NCI-H2227 (cell line): ENCODE measurements around the gene KAT2B.
"Not testable (repeated sequence)": the region's sequence is repeated elsewhere in the genome, so short reads cannot be mapped to it uniquely, and the experiment has no call there.

Experiments used
- DNase-seq: peaks from one replicate; lab custom pipeline; 2025; ENCODE audit not compliant: unreplicated experiment; lab: John Stamatoyannopoulos, UW

Gene KAT2B

GRCh38 chr3:20041197-20041780, 1.0 kb downstream of the KAT2B start:
- DNase-seq: peak; percentile 70

GRCh38 chr3:20042331-20042730, 2.1 kb downstream of the KAT2B start:
- no peak for DNase-seq

- no peak for DNase-seq
These were observed 3.1 kb downstream of the KAT2B start for GRCh38 chr3:20043396-20043795.

DNA sequence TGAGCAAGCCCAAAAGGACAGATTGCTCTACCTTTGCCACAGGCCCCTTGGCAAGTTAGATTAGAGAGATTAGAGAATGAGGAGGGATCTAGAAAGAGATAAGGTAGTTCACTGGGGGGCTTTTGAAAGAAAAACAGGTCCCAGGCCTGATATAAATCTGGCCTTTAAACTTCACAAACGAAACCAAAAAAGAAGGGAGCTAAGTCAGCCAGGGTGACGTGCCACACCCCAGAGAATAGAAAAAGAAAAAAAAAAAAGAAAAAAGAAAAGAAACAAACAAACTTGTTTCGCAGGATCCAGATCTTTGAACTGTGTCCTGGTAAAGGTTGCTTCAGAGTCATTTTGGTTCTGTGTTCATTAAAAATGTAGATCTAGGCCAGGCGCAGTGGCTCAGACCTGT, 3.6 kb downstream of the KAT2B start:
- DNase-seq: no peak

DNA sequence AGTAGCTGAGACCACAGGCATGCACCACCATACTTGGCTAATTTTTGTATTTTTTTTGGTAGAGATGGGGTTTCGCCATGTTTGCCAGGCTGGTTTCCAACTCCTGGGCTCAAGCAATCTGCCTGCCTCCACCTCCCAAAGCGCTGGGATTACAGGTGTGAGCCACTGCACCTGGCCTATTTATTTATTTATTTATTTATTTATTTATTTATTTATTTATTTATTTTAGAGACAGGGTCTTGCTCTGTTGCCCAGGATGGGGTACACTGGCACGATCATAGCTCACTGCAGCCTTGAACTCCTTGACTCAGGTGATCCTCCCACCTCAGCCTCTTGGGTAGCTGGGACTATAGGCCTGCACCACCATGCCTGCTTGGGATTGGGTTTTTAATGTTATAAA, 4.9 kb downstream of the KAT2B start:
- not testable (repeated sequence) for DNase-seq

DNA sequence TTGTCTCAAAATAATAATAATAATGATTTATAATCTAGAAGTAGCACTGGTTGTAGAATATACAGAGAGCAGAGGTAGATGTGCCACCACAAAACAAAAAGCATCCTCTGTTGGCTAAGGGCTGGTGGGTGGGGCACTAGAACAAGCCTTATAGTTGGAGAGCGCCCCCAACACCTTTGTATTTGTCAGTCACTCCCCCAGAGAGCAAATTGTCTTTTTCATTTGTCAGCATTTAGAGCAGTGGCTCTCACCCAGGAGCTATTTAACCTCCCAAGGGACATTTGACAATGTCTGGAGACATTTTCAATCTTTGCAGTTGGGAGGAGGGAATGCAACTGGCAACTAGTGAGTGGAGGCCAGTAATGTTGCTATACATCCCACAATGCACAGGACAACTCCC, 6.3 kb downstream of the KAT2B start:
- no peak for DNase-seq

DNA sequence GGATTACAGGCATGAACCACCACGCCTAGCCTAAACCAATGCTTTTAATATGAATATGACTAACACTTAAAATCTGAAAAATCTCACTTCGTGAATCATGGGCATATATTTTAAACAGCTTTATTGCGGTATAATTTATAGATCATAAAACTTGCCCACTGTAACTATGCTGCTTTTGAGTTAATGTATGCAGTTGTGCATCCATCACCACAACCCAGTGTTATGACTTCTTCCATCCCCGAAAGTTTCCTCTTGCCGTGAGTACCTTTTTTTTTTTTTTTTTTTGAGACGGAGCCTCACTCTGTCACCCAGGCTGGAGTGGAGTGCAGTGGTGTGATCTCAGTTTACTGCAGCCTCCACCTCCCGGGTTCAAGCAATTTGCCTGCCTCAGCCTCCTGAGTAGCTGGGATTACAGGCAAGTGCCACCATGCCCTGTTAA, 7.1 kb downstream of the KAT2B start:
- no peak for DNase-seq

DNA sequence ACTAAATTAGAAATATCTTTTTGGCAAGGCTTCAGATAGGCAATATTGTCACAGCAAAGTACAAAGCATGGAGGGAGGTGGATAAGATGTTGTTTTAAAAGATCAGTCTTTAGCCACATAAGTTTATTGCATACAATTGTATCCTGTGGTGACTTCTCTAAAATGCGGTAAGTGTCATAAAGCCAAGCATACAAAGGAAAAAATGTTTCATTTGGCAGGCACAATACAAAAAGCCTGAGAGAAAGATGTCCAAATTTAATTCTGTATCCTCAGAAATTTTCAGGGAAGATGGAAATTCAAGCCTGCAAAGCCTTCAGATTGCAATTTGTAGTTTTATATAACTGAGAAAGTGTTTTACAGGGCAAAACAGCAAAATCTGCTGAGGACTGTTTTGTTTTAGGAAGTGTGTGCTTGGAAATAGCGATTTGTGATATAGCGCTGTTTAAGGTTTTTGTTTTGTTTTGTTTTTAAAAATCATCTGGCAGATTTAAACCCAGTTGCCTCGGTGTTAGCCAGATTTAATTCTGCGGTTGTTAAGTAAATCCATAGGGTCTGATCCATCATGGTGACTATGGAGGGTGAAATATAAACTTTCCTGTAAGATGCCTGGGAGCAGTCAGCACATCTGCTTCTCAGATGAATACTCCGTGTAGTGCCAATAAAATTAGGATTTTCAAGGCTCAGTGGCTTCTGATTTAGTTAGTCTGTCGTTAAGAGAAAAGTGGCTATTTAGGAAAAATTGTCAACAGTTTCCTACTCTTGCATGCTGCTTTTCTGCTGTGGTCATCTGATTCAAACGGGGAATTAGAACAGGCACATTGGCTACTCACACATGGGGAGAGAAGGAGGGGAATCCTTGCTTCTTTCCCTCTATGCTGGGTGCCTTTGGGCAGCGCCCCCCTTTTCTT, 8.0 kb downstream of the KAT2B start:
- no peak for DNase-seq

GRCh38 chr3:20051123-20051806, 11.0 kb downstream of the KAT2B start:
- no peak for DNase-seq

DNA sequence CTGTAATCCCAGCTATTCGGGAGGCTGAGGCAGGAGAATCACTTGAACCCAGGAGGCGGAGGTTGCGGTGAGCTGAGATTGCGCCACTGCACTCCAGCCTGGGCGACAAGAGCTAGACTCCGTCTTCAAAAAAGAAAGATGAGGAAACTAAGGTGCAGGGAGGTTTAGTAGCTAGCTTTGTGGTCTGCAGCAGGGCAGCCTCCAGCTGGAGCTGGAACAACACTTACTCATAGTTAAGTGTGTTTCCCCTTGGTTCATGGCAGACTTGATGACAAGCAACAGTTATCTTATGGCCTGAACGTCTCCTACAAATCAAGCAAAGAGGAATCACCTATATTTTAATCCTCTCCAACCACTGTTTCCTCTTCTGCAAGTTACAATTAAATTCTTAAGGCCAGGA, 12.6 kb downstream of the KAT2B start:
- DNase-seq: no peak

- peak; percentile 15 for DNase-seq
These were observed 14.3 kb downstream of the KAT2B start for GRCh38 chr3:20054549-20054987.

DNA sequence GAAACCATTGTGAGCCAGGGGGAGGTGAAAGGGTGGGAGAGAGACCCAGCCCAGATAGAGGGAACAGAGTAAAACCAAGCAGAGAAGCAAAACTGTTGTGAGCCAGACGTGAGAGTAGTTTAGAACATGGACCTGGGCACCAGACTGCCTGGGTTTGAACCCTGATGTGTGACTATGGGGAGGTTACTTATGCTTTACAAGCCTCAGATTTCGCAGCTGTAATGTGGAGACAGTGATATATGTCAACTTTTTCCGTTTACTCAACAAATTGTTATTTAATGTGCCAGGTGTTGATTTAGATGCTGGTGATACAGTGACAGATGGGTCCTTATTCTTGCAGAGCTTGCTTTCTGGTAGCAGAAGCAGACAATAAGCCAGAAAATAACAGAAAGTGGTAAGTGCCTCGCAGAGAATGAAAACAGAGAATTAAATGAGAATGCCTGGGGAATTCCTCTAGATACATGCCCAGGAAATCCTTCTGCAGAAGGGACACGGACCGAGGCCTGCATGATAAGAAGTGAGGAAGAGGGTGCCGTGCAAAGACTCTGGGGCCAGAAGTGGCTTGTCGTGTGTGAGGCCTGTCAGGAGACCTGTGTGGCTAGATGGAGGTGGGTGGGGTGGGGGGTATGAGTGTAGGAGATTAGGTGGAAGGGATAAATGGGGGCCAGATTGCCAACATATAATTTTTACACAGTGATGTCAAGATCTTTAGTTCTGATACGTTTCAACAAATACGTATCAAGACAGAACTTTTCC, 15.0 kb downstream of the KAT2B start:
- peak; percentile 13 for DNase-seq

DNA sequence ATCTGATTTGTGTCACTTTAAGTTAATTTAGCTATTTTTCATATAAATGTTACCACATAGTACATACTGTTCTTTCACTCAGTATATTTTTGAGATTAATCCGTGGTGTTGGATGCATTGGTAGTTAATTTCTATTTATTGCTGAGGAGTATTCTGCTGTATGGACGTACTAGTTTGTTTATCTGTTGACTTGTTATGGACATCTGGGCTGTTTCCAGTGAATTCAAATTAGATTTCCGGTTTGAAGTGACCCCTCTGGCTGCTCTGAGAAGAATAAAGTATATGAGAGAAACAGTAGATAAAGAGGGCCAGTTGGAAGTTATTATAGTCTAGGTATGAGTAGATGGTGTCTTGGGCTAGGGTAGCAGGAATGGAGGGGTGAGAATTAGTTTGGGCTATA, 15.6 kb downstream of the KAT2B start:
- no peak for DNase-seq

GRCh38 chr3:20056725-20057611, 16.7 kb downstream of the KAT2B start:
- DNase-seq: no peak

- no peak for DNase-seq
These were observed 17.4 kb downstream of the KAT2B start for GRCh38 chr3:20057612-20058180.

- no peak for DNase-seq
These were observed 19.7 kb downstream of the KAT2B start for GRCh38 chr3:20059929-20060328.

DNA sequence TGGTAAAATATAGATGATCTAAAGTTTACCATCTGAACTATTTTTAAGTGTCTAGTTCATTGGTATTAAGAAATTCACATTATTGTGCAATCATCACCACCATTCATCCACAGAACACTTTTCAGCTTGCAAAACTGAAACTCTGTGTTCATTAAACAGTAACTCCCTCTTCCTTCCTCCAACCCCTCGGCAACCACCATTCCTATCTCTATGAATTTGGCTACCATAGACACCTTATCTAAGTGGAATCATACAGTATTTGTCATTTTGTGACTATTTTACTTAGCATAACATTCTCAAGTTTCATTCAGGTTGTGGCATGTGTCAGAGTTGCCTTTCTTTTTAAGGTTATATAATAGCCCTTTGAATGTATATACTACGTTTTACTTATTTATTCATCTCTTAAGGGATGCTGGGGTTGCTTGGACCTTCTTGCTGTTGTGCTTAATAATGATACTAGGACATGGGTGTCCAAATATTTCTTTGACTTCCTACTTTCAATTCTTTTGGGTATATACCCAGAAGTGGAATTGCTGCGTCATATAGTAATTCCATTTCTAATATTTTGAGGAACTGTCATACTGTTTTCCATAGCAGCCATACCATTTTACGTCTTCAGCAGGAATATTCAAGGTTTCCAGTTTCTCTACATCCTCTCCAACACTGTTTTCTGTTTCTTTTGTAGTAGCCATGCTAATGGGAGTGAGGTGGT, 20.9 kb downstream of the KAT2B start:
- no peak for DNase-seq

DNA sequence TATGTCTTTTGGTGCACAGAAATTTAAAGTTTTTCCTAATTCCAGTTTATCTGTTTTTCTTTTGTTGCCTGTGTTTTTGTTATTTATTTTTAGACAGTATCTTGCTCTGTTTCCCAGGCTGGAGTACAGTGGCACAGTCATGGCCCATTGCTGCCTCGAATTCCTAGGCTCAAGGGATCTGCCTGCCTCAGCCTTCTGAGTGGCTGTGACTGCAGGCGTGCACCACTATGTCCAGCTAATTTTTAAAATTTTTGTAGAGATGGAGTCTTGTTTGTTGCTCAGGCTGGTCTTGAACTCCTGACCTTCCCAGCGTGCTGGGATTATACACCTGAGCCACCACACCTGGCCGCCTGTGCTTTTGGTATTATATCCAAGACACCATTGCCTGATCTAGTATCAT, 22.8 kb downstream of the KAT2B start:
- no peak for DNase-seq

GRCh38 chr3:20064387-20064786, 24.1 kb downstream of the KAT2B start:
- DNase-seq: no peak
